A549 (cell line): ENCODE measurements around the gene MGAT3. TPM values are rescaled to one million over a fixed set of nuclear protein-coding genes. Genes with fewer than 3 reads are reported as not detected.

Source experiments
- ATAC-seq, 2 experiments: fragments of 200-7000 bp in 1 of 2; fragments of >200 bp in 1 of 2; cut with Nextera tagmentation in 1 of 2; cut with Tn5 transposase in 1 of 2; 3 replicates each; pipeline versions ENCODE4 v1.8.0 to v1.9.1; 2018 to 2020; ENCODE audit warnings: mild to moderate bottlenecking in 1 of 2, moderate library complexity in 1 of 2
- CTCF ChIA-PET: fragments of 300-600 bp; sonication (Branson Sonifier 250); formaldehyde crosslinking; extraction: SDS; loops from one replicate; lab custom pipeline; 2021; ENCODE audit warnings: antibody characterized with exemption, inconsistent platforms; lab: Yijun Ruan, JAX
- POLR2A ChIA-PET: fragments of 350-600 bp; formaldehyde crosslinking; extraction: SDS; loops from one replicate; lab custom pipeline; 2021; ENCODE audit warnings: antibody characterized with exemption, inconsistent platforms; lab: Yijun Ruan, JAX
- DNase-seq, 2 experiments: peaks; one replicate each; pipeline versions ENCODE4 v3.0.0 to v3.0.0-alpha.2; 2011 to 2016; ENCODE audit warnings: low read depth in 1 of 2, low spot score in 1 of 2
- FAIRE-seq: peaks from 2 replicates; lab custom pipeline; 2011; peaks lifted over from hg19 to GRCh38; lab: Jason Lieb, UNC
- H3K27ac ChIP-seq, 2 experiments: fragments of >200 bp; sonication (Bioruptor Twin); formaldehyde crosslinking; 3 replicates each; pipeline ENCODE4 v1.5.1; 2016 to 2017
- H3K4me1 ChIP-seq: fragments of >200 bp; sonication (Bioruptor Twin); formaldehyde crosslinking; 3 replicates; pipeline ENCODE4 v1.6.1; 2016
- H3K4me2 ChIP-seq: fragments of >200 bp; sonication (Bioruptor Twin); formaldehyde crosslinking; 3 replicates; pipeline ENCODE4 v1.6.1; 2016
- H3K4me3 ChIP-seq: fragments of >200 bp; sonication (Bioruptor Twin); formaldehyde crosslinking; 3 replicates; pipeline ENCODE4 v1.5.1; 2016
- H3K9me3 ChIP-seq: fragments of >200 bp; sonication (Bioruptor Twin); formaldehyde crosslinking; 3 replicates; pipeline ENCODE4 v1.6.1; 2016
- CBX8 ChIP-seq: fragments of 200-600 bp; sonication (generic); IDR thresholded peaks from 2 replicates; pipeline ENCODE4 v1.6.1; 2016
- CHD2 ChIP-seq: fragments of 150-350 bp; IDR thresholded peaks from 2 replicates; pipeline ENCODE4 v1.6.1; 2014; ENCODE audit warnings: low read length; ENCODE audit not compliant: partially characterized antibody
- CHD4 ChIP-seq: fragments of 200-600 bp; sonication (generic); IDR thresholded peaks from 2 replicates; pipeline ENCODE4 v1.6.1; 2016; ENCODE audit warnings: antibody characterized with exemption, mild to moderate bottlenecking, borderline replicate concordance
- FOSL2 ChIP-seq, 2 experiments: fragments of 450-650 bp in 1 of 2; fragments of >200 bp in 1 of 2; sonication (Bioruptor Twin) in 1 of 2; formaldehyde crosslinking; IDR thresholded peaks; 2 replicates each; pipeline versions ENCODE4 v1.5.0 to v1.6.1; 2016 to 2020; ENCODE audit warnings: mild to moderate bottlenecking in 1 of 2, moderate library complexity in 1 of 2
- HDAC2 ChIP-seq: fragments of 200-600 bp; sonication (generic); IDR thresholded peaks from 2 replicates; pipeline ENCODE4 v1.6.1; 2016
- HEYL ChIP-seq: fragments of 250-450 bp; sonication (Bioruptor Pico); IDR thresholded peaks from 2 replicates; pipeline ENCODE4 v1.8.0; 2021; ENCODE audit warnings: mild to moderate bottlenecking, moderate library complexity
- HOXA7 ChIP-seq: fragments of 250-450 bp; sonication (Bioruptor Pico); IDR thresholded peaks from 2 replicates; pipeline ENCODE4 v1.5.0; 2020; ENCODE audit warnings: mild to moderate bottlenecking, moderate library complexity
- HOXB5 ChIP-seq: fragments of 250-450 bp; sonication (Bioruptor Pico); IDR thresholded peaks from 2 replicates; pipeline ENCODE4 v1.5.0; 2020; ENCODE audit warnings: mild to moderate bottlenecking, moderate library complexity
- JUNB ChIP-seq: fragments of >200 bp; sonication (Bioruptor Twin); formaldehyde crosslinking; IDR thresholded peaks from 2 replicates; pipeline ENCODE4 v1.6.1; 2016
- KDM1A ChIP-seq: fragments of 200-600 bp; sonication (generic); IDR thresholded peaks from 2 replicates; pipeline ENCODE4 v1.6.1; 2016; ENCODE audit warnings: low read depth, mild to moderate bottlenecking
- MAFK ChIP-seq: fragments of 450-650 bp; IDR thresholded peaks from 2 replicates; pipeline ENCODE4 v1.6.1; 2014; ENCODE audit not compliant: partially characterized antibody
- NR3C1 ChIP-seq: fragments of >200 bp; sonication (Bioruptor Twin); formaldehyde crosslinking; IDR thresholded peaks from 3 replicates; pipeline ENCODE4 v1.6.1; 2017
- PHF8 ChIP-seq: fragments of 200-600 bp; sonication (generic); IDR thresholded peaks from 2 replicates; pipeline ENCODE4 v1.6.1; 2016; ENCODE audit warnings: low read depth, mild to moderate bottlenecking, antibody characterized with exemption, moderate library complexity, borderline replicate concordance
- RFX5 ChIP-seq: fragments of 450-650 bp; IDR thresholded peaks from 2 replicates; pipeline ENCODE4 v1.7.1; 2014; ENCODE audit warnings: antibody characterized with exemption, mild to moderate bottlenecking, moderate library complexity
- ZC3H11A ChIP-seq: fragments of 450-650 bp; IDR thresholded peaks from 2 replicates; pipeline ENCODE4 v1.6.1; 2014; ENCODE audit warnings: antibody characterized with exemption, mild to moderate bottlenecking
- ZFP36 ChIP-seq: fragments of 450-650 bp; IDR thresholded peaks from 2 replicates; pipeline ENCODE4 v1.6.1; 2014; ENCODE audit warnings: borderline replicate concordance; ENCODE audit not compliant: partially characterized antibody
- ZNF302 ChIP-seq: fragments of 250-450 bp; sonication (Bioruptor Pico); IDR thresholded peaks from 2 replicates; pipeline ENCODE4 v1.9.0; 2021; ENCODE audit warnings: inconsistent platforms, mild to moderate bottlenecking, moderate library complexity
- WGBS: methylation state at CpG from one replicate; pipeline ENCODE4 v1.1.6; 2017; ENCODE audit errors: missing lambda C conversion rate; 5-methylcytosine and 5-hydroxymethylcytosine counted together
- polyA plus RNA-seq, 4 experiments: library from polyadenylated mRNA; depleted of rRNA in 3 of 4; stranded (reverse); fragments of >200 nt; fragmentation: RNase III in 1 of 4; extraction: RNeasy Plus Mini Kit Qiagen cat#74134 plus additional on column Dnase treatment in 1 of 4; gene quantifications; 2 replicates in 3 of 4; 3 replicates in 1 of 4; pipeline ENCODE4 v1.2.3, GENCODE V29; 2011 to 2017
- TF ChIP-seq, protein P1 (sequence below): fragments of 150-350 bp; IDR thresholded peaks from 2 replicates; pipeline ENCODE4 v1.6.1; 2014; ENCODE audit warnings: low read depth, mild to moderate bottlenecking, low read length
- TF ChIP-seq, protein P2 (sequence below): fragments of 450-650 bp; IDR thresholded peaks from 2 replicates; pipeline ENCODE4 v1.6.1; 2014; ENCODE audit warnings: antibody characterized with exemption
- TF ChIP-seq, protein P3 (sequence below): IDR thresholded peaks from 2 replicates; pipeline ENCODE4 v1.6.1; 2012
- TF ChIP-seq, protein P4 (sequence below): fragments of 250-450 bp; sonication (Bioruptor Pico); IDR thresholded peaks from 2 replicates; pipeline ENCODE4 v1.5.0; 2021; ENCODE audit warnings: mild to moderate bottlenecking, moderate library complexity, borderline replicate concordance
- TF ChIP-seq, protein P5 (sequence below): fragments of >200 bp; sonication (Bioruptor Twin); formaldehyde crosslinking; IDR thresholded peaks from 2 replicates; pipeline ENCODE4 v1.6.1; 2016

The MGAT3 gene
- polyA plus RNA-seq, 2 of the 4 experiments (the other 2 are of a cell fraction) = 0.62 to 0.84 TPM

DNA sequence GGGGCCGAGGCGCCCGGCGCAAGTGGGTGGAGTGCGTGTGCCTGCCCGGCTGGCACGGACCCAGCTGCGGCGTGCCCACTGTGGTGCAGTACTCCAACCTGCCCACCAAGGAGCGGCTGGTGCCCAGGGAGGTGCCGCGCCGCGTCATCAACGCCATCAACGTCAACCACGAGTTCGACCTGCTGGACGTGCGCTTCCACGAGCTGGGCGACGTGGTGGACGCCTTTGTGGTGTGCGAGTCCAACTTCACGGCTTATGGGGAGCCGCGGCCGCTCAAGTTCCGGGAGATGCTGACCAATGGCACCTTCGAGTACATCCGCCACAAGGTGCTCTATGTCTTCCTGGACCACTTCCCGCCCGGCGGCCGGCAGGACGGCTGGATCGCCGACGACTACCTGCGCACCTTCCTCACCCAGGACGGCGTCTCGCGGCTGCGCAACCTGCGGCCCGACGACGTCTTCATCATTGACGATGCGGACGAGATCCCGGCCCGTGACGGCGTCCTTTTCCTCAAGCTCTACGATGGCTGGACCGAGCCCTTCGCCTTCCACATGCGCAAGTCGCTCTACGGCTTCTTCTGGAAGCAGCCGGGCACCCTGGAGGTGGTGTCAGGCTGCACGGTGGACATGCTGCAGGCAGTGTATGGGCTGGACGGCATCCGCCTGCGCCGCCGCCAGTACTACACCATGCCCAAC, 31.2 kb downstream of the MGAT3 start:
- POLR2A ChIA-PET = no interaction called here
- no peak overlapping the region for H3K4me2 ChIP-seq
- H3K9me3 ChIP-seq = no peaks in the 10 kb centered on the region
- ATAC-seq = no peak
- DNase-seq = no peak
- H3K27ac ChIP-seq = no peak overlapping the region
- WGBS = 91% methylated on average over 46 of the region's 70 CpGs
- CTCF ChIA-PET = interaction anchor here (1.3 to 3.8 kb wide), 3 partner anchors 8 to 41 kb away, joined by 4 to 13 read pairs (median 6); no protein-coding TSS in a partner anchor
- TF ChIP-seq, protein P1, sequence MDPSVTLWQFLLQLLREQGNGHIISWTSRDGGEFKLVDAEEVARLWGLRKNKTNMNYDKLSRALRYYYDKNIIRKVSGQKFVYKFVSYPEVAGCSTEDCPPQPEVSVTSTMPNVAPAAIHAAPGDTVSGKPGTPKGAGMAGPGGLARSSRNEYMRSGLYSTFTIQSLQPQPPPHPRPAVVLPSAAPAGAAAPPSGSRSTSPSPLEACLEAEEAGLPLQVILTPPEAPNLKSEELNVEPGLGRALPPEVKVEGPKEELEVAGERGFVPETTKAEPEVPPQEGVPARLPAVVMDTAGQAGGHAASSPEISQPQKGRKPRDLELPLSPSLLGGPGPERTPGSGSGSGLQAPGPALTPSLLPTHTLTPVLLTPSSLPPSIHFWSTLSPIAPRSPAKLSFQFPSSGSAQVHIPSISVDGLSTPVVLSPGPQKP = no peak
- TF ChIP-seq, protein P2, sequence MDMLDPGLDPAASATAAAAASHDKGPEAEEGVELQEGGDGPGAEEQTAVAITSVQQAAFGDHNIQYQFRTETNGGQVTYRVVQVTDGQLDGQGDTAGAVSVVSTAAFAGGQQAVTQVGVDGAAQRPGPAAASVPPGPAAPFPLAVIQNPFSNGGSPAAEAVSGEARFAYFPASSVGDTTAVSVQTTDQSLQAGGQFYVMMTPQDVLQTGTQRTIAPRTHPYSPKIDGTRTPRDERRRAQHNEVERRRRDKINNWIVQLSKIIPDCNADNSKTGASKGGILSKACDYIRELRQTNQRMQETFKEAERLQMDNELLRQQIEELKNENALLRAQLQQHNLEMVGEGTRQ = no peak
- TF ChIP-seq CBX8 (no peak), JUNB (no peak), ZFP36 (no peak)
- TF ChIP-seq, protein P3, sequence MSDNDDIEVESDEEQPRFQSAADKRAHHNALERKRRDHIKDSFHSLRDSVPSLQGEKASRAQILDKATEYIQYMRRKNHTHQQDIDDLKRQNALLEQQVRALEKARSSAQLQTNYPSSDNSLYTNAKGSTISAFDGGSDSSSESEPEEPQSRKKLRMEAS = no peak
- no peak for FAIRE-seq
- no peaks in the 10 kb centered on the region for H3K4me1 ChIP-seq
- H3K4me3 ChIP-seq = no peak overlapping the region

DNA sequence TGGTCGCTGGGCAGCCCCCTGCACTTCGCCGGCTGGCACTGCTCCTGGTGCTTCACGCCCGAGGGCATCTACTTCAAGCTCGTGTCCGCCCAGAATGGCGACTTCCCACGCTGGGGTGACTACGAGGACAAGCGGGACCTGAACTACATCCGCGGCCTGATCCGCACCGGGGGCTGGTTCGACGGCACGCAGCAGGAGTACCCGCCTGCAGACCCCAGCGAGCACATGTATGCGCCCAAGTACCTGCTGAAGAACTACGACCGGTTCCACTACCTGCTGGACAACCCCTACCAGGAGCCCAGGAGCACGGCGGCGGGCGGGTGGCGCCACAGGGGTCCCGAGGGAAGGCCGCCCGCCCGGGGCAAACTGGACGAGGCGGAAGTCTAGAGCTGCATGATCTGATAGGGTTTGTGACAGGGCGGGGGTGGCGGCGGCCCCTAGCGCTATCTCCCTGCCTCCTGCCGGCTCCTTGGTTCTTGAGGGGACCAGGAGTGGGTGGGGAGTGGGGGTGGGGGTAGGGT, 31.8 kb downstream of the MGAT3 start:
- ChIA-PET POLR2A (no interaction called here), CTCF (interaction anchor here (3.8 to 6.7 kb wide), 2 partner anchors 26 to 40 kb away, joined by 13 to 80 read pairs; partner anchors contain the start of gene RPS19BP1)
- Histone ChIP-seq H3K4me3 (no peak overlapping the region), H3K27ac (no peak overlapping the region), H3K4me2 (no peak overlapping the region), H3K4me1 (no peaks in the 10 kb centered on the region), H3K9me3 (no peaks in the 10 kb centered on the region)
- FAIRE-seq (no peak), ATAC-seq (no peak), DNase-seq (no peak)
- 90% methylated on average over 17 of the region's 39 CpGs for WGBS
- TF ChIP-seq, protein P4, sequence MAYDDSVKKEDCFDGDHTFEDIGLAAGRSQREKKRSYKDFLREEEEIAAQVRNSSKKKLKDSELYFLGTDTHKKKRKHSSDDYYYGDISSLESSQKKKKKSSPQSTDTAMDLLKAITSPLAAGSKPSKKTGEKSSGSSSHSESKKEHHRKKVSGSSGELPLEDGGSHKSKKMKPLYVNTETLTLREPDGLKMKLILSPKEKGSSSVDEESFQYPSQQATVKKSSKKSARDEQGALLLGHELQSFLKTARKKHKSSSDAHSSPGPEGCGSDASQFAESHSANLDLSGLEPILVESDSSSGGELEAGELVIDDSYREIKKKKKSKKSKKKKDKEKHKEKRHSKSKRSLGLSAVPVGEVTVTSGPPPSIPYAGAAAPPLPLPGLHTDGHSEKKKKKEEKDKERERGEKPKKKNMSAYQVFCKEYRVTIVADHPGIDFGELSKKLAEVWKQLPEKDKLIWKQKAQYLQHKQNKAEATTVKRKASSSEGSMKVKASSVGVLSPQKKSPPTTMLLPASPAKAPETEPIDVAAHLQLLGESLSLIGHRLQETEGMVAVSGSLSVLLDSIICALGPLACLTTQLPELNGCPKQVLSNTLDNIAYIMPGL = no peak
- no peak for TF ChIP-seq NR3C1
- no peak for TF ChIP-seq RFX5
- no peak for TF ChIP-seq MAFK
- no peak for TF ChIP-seq ZNF302 (CRISPR knock-in tag)
- no peak for TF ChIP-seq CHD4
- TF ChIP-seq CHD2 = no peak
- no peak for TF ChIP-seq JUNB
- no peak for TF ChIP-seq FOSL2 (IDR thresholded peaks at IDR 0.05)
- no peak for TF ChIP-seq FOSL2 (CRISPR knock-in tag; IDR thresholded peaks at IDR 0.05)
- TF ChIP-seq KDM1A = no peak
- TF ChIP-seq HEYL = no peak
- no peak for TF ChIP-seq CBX8
- no peak for TF ChIP-seq ZC3H11A
- TF ChIP-seq, protein P5, sequence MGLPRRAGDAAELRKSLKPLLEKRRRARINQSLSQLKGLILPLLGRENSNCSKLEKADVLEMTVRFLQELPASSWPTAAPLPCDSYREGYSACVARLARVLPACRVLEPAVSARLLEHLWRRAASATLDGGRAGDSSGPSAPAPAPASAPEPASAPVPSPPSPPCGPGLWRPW = no peak
- no peak for TF ChIP-seq PHF8
- no peak for TF ChIP-seq HDAC2
- TF ChIP-seq HOXB5 = no peak
- TF ChIP-seq, protein P1 = no peak
- TF ChIP-seq HOXA7 (CRISPR knock-in tag) = no peak
